Measurements from ENCODE around the gene ANKS4B.
A peak's percentile ranks its signal among the peaks of the same experiment; 100 is the strongest.
"Not testable (repeated sequence)": the region's sequence is repeated elsewhere in the genome, so short reads cannot be mapped to it uniquely, and the experiment has no call there.

ANKS4B gene, protein sequence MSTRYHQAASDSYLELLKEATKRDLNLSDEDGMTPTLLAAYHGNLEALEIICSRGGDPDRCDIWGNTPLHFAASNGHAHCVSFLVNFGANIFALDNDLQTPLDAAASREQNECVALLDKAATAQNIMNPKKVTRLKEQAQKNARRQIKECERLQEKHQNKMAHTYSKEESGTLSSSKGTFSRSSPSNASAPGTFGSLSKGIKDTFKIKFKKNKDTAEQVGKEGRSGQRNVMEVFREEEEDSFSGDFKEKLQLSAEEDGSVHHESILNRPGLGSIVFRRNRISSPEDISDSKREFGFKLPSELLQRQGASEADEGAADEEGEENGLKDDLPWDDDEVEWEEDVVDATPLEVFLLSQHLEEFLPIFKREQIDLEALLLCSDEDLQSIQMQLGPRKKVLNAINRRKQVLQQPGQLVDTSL

DNA sequence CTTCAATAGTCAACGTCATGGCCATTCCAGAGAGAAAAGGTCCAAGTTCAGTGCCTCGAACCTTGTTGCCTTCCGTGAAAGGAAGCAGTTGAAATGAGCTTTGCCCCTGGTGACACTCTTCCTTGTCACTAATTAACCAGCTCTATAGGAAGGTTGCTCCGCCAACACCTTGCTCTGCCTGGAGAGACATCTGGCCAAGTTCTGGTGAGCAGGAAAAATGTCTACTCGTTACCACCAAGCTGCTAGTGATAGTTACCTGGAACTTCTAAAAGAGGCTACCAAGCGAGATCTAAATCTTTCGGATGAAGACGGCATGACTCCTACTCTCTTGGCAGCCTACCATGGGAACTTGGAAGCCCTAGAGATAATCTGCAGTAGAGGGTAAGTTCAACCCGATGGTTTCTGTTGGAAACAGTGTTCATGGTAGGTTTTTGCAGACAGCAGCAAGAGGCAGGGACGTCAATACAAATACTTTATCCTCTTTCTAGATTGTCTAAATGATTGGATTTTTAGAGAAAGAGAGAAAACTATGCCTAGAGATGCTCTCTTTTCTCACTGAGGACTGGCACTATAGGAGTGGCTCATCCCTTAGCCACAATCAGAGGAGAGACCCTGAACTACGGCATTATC, at the start of gene ANKS4B:
TSS of gene ANKS4B (plus strand) at position 179 of the 630 bp plus-strand sequence. CDS start at position 218, 39 bp downstream.
- DNase-seq (ENCODE audit: extremely low read depth in 1 of 2, low read depth in 1 of 2): no peak

DNA sequence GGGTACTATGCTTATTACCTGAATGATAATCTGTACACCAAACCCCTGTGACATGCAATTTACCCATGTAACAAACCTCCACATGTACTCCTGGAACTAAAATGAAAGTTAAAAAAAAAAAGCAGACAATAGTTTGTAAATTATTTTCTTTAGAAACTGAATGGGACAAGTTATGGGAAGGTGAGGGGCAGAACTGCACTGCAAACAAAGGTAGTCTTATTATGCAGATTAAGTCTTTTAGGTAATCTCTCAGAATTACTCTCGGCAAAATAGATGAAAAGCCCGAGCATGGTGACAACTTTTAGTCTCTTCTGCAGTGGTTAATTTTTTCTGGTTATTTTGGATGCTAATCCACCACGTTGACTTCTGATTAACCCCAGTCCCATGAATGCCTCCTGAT, 49.5 kb upstream of the ANKS4B start:
- DNase-seq (ENCODE audit: extremely low read depth in 1 of 2, low read depth in 1 of 2): no peak

DNA sequence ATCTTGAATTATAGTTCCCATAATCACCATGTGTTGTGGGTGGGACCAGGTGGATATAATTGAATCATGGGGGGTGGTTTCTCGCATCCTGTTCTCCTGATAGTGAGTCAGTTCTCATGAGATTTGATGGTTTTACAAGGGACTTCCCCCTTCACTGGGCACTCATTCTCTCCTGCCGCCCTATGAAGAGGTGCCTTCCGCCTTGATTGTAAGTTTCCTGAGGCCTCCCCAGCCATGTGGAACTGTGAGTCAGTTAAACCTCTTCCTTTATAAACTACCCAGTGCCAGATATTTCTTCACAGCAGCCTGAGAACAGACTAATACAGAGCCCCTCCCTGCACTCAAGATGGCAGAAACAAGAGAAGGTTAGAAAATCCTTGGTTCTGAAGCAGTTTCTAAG, 48.7 kb upstream of the ANKS4B start:
- peak in 1 of 2 donors; percentile 12 for DNase-seq (ENCODE audit: extremely low read depth in 1 of 2, low read depth in 1 of 2)

DNA sequence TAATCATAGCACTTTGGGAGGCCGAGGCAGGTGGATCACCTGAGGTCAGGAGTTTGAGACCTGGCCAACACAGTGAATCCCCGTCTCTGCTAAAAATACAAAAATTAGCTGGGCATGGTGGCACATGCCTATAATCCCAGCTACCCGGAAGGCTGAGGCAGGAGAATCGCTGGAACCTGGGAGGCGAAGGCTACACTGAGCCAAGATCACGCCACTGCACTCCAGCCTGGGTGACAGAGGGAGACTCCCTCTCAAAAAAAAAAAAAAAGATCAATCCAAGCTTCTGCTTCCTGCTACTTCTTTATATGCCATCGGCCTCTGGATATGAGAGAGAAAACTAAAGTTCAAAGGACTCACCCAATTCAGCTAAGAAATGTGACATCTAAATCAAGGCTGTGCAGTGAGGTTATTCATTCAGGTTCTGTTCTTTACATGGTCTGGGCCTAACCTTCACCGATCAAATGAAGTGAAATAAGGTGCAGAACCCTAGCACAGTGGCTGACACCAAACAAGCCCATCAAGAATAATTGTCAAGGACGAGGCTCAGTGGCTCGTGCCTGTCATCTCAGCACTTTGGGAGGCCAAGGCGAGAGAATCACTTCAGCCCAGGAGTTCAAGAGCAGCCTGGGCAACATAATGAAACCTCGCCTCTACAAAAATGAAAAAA, 47.7 kb upstream of the ANKS4B start:
- DNase-seq (ENCODE audit: extremely low read depth in 1 of 2, low read depth in 1 of 2): no peak

DNA sequence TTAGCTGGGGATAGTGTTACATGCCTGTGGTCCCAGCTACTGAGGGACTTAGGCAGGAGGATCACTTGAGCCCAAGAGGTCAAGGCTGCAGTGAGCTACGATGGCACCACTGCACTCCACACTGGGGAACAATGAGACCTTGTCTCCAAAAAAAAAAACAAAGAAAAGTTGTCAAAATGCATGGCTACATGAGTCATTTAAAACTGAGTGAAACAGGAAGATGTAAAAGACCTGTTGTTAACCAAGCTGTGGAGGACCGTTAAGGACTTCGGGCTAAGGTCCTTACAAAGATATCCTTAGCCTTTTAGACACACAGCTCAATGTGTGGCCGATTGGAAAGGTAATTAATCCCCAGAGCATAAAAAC, 47.2 kb upstream of the ANKS4B start:
- no peak for DNase-seq (ENCODE audit: extremely low read depth in 1 of 2, low read depth in 1 of 2)

DNA sequence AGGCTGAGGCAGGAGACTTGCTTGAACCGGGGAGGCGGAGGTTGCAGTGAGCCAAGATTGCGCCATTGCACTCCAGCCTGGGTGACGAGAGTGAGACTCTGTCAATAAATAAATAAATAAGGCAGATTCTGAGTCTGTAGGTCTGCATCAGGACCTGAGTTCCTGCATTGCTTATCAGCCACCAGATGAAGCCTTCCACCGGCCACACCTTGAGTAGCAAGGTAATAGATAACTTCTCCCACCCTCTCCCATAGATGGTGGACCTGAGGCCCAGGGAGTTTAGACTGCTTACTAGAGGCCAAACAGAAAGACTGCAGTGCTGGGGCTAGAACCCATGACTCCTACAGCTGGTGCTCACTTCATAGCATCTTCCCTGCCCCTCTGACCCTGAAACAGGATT, 44.2 kb upstream of the ANKS4B start:
- no peak for DNase-seq (ENCODE audit: extremely low read depth in 1 of 2, low read depth in 1 of 2)

DNA sequence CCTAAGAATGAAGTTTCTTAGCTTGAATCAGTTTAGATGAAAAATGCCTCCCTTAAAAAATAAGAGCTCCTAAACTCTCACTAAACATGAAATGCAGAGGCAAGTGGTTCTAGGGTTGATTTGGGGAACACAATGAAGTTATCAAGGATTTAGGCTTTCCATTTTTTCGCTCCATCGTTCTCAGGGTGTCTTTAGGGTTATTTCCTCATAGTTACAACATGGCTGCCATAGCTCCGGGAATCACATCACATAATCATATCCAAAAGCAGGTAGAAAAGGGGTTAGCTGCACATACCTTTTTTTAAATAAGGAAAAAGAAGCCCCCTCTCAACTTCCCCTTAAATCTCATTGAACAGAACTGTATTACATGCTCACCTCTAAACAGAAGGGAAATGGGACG, 43.5 kb upstream of the ANKS4B start:
- no peak for DNase-seq (ENCODE audit: extremely low read depth in 1 of 2, low read depth in 1 of 2)

DNA sequence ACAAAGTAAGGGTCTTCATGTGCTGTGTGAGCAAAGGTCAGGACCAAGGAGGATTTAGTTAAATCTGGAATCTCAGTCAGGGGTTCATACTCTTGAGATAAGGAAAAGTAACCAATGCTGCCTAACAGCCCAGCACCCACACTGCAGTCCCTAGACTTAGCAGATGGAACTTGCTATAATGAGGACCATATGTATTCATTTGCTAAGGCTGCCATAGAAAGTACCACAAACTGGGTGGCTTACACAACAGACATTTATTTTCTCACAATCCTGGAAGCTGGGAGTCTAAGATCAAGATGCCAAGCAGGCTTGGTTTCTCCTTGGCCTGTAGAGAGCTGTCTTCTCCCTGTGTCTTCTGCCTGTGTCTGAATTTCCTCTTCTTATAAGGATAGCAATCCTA, 42.9 kb upstream of the ANKS4B start:
- no peak for DNase-seq (ENCODE audit: extremely low read depth in 1 of 2, low read depth in 1 of 2)

DNA sequence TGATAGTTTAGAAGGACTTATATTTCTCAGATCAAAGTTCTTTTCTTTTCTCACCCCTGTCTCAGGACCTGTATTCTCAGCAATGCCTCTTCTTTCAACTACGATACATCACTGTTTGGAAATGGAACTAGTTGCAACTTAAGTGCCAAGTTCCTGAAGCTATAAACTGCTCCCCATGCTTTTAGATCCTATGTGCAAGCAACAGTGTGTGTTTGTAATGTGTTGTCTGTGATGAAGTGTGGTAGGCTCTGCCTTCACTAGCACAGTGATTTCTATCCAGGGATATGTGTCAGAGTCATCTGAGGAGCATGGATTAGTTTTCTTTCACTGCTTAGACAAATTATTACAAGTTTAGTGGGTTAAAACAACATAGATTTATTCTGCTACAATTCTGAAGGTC, 40.5 kb upstream of the ANKS4B start:
- DNase-seq (ENCODE audit: extremely low read depth in 1 of 2, low read depth in 1 of 2): no peak

DNA sequence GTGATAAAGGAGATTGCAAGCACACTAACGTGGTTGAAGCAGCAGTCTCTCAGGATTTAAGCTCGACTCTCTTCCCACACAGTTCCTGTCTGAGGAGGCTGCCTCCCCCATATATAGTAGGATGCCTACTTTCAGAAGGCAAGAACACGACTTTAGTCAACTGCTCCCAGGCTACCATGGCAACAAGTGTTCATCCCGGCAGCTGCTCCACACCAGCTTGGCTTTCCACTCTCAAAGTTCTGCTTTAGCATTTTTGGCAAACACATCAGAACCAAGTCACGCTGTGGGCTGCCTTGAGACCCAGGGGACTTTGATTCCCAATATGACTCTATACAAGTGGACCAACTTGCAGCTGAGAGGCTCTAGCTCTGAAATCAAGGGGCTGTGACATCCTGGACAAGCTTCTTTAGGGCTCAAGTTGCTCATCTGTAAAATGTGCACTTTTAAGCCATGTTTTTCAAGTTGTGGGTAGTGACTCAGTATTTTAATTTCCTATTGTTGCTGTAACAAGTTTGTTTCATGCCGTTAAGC, 38.7 kb upstream of the ANKS4B start:
- no peak for DNase-seq (ENCODE audit: extremely low read depth in 1 of 2, low read depth in 1 of 2)

DNA sequence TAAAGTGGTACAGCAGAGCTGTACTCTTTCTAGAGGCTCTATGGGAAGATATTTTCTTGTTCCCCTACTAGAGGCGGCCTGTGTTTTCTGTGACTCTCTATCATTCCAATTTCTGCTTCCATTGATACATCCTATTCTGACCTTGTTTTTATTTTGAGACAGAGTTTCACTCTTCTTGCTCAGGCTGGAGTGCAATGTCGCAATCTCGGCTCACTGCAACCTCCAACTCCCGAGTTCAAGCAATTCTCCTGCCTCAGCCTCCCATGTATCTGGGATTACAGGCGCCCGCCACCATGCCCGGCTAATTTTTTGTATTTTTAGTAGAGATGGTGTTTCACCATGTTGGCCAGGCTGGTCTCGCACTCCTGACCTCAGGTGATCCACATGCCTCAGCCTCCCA, 38.2 kb upstream of the ANKS4B start:
- DNase-seq (ENCODE audit: extremely low read depth in 1 of 2, low read depth in 1 of 2): not testable (repeated sequence)

DNA sequence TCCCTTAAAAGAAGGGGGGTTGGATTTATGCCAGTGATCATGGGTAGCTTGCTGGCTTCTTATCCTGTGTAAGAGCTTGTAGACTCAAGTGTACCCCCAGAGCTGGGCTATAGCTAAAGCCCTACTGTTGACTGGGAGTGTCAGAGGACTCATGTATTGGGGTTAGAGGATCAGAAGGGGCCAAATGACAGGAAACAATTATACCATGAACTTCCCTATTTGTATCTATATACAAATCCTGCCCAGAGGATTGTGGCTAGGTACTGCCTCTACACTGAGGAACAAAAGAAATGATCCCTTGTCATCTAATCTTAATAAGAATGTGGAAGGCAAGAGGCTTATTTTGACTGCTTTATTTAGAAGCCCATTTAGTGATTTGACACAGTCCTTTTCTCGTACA, 36.4 kb upstream of the ANKS4B start:
- no peak for DNase-seq (ENCODE audit: extremely low read depth in 1 of 2, low read depth in 1 of 2)

DNA sequence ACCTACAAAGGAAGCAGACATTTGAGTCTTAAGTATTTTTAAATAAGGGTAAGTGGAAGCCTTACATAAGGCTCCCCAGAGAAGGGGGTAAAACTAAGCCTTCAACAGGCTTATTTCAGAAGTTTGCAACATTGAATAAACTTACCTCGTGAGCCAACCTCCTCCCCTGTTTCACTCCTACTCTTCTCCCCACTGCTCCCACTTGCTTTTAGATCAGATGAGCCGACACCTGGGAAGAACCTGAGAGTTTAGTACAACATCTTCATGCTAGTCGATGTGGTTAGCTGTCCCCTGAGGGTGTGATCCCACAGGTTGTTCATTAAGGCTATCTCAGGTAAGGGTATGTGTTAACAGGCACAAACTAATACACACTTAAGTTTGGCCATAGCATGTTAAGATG, 35.9 kb upstream of the ANKS4B start:
- DNase-seq (ENCODE audit: extremely low read depth in 1 of 2, low read depth in 1 of 2): no peak

DNA sequence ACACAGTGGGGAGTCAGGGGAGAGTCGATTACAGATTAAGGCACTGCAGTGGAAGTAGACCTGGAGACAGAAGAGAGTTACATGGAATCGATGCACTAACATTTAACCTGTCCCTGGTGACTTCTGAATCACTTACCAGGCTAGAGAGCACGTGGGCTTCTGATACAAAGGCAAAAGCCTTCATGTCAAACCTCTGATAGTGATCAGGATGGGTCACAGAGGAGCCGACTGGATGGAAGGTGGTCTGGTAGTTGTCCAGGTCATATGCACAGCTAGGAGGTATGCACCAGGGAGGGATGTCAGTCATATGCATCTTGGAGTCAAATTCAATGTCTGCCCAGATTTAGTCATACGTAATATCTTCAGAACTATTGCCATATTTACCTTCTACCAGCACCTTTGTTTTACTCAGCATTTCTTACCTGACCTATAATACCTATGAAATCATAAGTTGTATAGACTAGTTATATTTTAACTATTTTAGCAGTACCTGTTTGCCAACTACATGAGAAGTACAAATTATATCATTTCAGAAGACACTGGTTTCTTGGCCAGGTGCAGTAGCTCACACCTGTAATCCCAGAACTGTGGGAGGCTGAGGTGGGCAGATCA, 33.8 kb upstream of the ANKS4B start:
- no peak for DNase-seq (ENCODE audit: extremely low read depth in 1 of 2, low read depth in 1 of 2)

DNA sequence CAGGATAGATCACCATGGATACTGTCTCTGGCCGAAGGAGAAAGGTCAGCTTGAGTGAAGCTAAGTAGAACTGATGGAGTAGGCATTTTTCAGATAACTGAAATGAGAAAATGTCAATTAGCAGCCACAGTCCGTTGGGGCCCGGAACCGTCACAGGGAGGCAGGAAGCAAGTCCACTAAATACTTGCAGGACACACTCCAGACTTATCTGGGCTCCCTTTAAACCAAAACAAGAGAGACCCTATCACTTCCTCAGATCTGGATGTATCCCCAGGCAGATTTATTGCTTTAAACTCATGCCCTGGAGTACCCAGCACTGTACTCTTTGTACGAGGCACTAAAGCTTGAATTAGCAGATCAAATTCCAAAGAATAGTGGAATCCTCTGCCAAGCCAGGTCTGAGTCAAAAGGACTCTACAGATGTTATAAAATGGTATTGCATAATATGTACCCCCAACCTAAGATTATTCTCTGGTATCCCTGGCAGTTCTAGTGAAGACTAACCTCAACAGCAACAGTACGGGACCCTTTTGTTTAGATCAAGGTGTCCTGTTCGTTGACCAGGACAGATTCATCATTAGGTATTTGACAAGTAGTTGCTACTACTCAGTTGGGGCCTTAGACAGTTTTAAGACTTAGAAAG, 30.2 kb upstream of the ANKS4B start:
- no peak for DNase-seq (ENCODE audit: extremely low read depth in 1 of 2, low read depth in 1 of 2)

DNA sequence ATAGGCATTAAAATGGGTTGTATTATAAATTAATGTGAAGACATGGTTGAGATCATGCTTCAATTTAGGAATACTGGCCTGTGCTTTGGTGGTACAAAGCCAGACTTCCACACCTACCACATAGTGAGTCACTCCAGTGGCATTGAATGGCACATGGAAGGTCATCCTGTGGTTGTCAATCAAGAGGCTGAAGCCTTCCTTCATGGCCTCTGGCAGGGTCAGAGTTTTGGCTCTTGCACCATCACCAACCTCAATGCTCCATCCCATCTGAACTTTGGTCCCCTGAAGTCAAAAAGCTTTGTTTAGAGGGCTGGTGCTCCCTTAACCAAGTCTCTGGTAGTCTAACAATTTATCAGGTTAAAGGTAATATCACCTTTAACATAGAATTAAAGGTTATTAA, 28.2 kb upstream of the ANKS4B start:
- DNase-seq (ENCODE audit: extremely low read depth in 1 of 2, low read depth in 1 of 2): no peak

DNA sequence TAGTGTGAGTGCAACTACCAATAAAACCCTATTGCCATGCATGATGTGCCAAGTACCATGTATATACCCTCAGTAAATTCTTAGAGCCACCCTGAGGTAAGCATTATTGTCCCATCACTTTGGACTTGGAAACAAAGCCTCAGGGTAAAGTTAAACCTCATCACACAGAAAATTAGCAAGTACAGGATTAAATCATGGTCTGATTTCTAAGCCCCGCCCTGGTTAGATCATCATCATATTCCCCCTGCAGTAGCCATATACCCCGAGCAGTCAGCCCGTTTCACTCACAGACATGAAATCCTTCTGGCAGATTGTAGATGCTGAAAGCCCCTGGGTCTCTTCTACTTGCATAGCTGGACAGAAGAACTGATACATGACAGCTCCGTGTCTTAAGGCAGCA, 26.9 kb upstream of the ANKS4B start:
- no peak for DNase-seq (ENCODE audit: extremely low read depth in 1 of 2, low read depth in 1 of 2)

DNA sequence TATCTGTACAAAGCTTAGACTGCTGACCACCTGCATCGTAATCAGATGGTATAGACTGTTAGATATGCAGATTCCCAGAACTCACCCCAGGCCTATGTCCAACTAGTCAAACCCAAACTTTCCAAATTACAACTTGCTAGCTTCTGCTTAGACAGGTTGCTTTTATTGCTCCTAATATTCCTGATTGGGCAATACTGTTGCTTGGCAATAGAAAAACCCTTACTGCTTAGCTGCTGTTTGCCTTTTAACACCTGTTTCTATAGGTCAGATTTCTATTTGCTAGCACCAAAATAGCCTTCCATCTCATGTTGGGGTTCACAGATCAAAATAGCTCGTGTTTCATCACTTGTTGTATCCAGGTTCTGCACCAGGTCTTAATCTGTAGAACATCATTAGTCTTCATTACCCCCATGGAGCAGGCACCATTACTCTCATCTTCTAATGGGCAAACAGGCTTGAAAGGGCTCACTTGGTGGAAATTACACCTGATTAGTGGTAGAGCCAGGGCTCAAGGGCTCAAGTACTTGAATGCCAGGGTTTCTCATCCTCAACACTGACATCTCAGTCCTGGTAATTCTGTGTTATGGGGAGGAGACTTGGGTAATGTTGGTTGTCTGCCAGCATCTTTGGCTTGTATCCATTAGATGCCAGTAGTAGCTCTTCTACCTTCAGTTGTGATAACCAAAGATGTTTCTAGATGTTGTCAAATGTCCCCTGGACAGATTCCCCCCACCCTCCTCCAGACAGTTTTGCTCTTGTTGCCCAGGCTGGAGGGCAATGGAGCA, 24.9 kb upstream of the ANKS4B start:
- DNase-seq (ENCODE audit: extremely low read depth in 1 of 2, low read depth in 1 of 2): no peak

DNA sequence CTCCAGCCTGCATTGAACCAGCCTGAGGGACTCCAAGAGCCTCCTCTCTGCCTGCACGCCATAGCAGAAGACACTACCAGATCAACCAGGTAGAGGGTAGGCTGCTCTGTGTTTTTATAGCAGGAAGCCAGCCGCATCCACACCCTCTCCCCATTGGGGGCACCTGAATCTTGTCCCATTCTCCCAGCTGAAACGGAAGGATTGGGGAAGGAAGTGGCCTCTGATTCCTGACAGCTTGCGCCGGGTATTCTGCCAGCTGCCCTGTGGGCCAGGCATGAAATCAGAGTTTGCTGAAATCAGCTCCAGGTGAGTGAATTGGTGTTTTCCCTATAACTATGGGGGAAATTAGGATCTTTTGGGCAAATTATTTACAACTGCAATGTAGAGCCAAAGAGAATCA, 22.0 kb upstream of the ANKS4B start, which contains the start of gene ZP2:
TSS of gene ZP2 (minus strand) at position 89 of the 400 bp plus-strand sequence. CDS start at position 62, 27 bp downstream.
- no peak for DNase-seq (ENCODE audit: extremely low read depth in 1 of 2, low read depth in 1 of 2)

DNA sequence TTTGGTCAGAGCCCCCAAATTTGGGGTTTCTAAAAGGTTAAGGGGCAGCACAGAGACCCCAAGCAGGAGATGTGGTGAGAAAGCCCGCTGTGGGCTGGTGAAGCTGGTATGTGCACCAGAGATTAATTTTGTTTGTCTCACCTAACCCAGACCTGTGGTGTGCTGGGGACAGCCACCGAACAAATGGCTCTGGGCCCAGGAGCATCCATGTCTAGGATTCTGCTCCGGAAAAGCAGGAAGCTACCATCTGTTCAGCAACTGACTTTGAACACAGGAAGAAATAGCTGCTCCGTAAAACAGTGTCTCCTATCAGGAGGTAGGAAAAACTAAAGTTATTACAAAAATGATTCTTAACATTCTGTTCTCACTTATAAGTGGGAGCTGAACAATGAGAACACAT, 19.4 kb upstream of the ANKS4B start:
- no peak for DNase-seq (ENCODE audit: extremely low read depth in 1 of 2, low read depth in 1 of 2)
